Stimulated activated CD4-positive, alpha-beta T cell treated with anti-CD3 and anti-CD28 coated beads, TNF-alpha, amount 100 ng/mL, for 4 hours (primary cell): ENCODE data around the gene LHX2.

ENCODE experiments used
- DNase-seq, 3 experiments: peaks; one replicate each; pipeline ENCODE4 v3.0.0-alpha.2; 2020; ENCODE audit warnings: low read depth in 3 of 3

LHX2 gene

GRCh38 chr9:124032247-124032646, 20.7 kb downstream of the LHX2 start:
- DNase-seq, result no peak

- no peak for DNase-seq
These were observed 21.8 kb downstream of the LHX2 start for GRCh38 chr9:124033348-124033747.

GRCh38 chr9:124033967-124034366, 22.4 kb downstream of the LHX2 start:
- no peak for DNase-seq

DNA sequence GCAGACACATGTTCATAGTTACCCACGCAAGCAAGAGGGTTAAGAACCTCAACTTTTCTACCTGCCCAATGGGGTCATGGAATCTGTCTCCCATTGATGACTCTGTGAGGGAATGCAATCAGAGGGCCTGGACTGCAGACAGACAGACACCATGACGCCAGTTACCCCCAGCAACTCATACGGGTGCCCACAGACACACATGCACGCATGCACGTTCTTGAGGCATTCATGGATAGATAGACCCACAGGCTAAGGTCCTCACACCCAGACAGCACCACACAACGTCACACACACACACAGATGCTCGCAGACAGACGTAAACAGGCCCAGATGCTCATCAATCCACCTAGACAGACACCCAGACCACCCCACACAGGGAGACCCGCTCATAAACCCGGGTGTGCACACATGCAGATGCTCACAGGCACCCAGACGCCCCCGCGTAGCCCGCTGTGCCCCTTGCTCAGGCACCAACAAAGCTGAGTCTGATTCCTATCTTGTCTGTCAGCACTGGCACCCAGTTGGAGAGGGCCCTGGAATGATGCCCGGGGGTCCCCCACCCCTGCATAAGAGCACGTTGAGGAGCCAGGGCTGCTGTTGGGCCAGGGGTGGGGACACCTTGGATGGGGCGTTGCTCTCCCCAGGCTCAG, 23.6 kb downstream of the LHX2 start:
- DNase-seq, result no peak

DNA sequence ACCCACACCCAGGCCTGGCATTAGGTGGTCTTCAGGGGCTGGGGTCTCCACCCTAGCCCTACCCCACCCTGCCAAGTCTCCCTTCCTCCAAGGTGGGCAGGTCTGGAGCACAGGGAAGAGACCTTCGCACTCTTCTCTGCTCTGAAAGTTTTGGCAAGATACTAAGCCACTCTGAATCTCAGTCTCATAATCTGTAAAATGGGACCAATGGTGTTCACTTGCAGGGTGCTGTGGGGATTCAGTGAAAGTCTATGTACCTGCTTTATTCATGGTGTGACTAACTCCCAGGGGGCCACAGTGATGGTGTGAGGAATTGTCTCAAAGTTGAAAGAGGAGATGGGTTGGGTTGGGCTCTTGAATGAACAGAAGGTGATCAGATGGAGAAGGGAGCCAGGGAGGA, 25.0 kb downstream of the LHX2 start:
- DNase-seq, result no peak

GRCh38 chr9:124037790-124038189, 26.2 kb downstream of the LHX2 start:
- no peak for DNase-seq

DNA sequence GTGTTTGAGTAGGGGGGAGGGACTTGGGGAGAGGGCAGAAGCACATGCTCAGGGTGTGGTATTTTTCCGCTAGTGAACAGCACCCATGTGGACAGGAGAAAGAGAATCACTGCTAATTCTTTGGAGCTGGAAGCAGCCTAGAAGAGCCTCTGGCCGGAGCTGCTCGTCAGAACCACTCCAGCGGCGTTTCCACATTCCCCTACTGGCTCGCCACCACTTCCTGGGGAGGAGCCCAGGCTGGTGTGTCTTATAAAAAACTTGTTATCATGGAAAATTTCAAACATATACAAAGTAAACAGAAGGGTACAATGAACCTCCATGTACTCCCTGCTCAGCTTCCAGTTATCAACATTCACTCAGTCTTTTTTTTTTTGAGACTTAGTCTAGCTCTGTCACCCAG, 26.7 kb downstream of the LHX2 start:
- DNase-seq, result no peak

DNA sequence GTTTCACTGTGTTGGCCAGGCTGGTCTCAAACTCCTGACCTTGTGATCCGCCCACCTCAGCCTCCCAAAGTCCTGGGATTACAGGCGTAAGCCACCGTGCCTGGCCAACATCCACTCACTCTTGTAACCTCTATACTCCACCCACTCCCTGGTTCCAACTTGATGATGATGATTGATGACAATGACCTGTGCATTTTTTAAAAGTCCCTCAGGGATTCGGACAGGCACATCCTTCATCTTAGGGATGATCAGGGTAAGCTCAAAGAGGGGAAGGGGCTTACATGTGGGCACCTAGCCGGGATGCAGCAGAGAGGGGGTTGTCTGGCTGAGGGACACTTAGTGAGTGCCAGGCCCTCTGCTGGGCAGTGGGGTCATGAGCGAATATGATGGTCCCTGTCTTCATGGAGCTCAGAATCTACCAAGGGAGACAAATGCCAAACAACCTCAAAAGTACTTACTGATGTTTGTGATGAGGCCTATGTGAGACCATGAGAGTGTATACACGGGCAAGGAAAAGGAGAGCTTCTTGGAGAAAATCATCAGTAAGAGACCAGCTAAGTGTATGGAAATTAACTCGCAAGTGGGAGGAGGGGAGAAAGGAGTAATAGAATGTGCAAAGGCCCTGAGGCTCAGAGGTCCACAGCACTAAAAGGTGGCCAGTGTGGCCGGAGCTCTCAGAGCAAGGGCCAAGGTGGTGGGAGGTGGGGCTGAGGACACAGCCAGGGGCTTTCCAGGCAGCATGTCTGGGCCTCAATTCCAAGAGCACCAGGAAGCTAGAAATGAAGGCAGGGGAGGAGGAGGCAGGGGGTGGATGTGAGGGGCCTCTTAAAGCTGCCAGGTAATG, 27.4 kb downstream of the LHX2 start:
- no peak for DNase-seq

- DNase-seq, result no peak
These were observed 28.8 kb downstream of the LHX2 start for GRCh38 chr9:124040186-124040931.

DNA sequence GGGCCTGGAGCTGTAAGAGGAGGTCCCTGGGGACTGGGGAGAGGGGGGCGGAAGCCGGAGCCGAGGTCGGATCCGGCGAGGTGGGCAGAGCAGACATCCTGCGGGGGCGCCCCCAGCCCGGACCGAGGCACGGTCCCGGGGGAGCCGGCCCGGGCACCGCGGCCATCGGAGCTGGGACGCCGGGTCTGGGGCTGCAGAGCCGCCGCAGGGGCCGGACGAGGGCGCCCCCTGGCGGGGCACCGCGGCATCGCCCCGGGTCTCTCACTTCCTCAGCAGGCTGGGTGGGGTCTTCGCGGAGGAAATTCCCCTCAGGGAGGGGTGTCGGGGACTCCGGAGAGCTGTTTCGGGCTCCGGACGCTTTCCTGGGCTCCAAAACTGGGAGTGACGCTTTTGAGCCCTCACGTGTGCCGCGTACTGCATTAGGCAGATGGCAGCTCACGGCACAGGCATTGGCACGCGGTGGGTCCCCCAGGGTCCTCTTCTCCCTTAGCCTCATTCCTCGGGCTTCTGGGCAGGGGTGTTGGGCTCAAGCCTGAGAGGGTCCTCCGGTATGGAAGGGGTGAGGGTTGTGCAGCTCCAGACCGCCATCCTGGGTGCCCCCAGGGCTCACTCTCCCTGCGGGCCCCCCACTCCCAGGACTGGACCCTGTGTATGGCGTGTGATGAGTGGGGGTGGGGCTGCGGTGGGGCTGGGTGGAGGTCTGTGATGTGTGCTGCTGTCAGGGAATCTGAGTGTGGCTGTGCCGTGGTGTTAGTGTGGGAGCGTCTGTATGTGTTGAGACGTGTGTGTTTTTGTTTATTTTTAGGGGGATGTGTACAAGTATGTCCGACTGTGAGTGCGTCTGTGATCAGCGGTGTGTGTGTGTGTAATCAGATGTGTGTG, 29.6 kb downstream of the LHX2 start:
- no peak for DNase-seq

DNA sequence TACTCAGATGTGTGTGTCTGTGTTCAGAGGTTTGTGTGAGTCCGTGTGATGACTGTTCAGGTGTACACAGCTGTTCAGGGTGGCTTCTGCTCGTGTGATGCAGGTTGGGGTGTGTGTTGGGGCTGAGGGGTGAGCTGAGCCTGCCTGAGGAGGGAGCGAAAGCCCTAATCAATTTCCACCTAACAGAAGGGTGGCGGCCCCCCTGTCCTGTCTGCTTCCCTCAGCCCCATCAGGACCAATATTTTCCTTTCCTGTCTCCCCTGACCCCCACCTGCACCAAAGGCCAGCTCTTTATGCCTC, 30.2 kb downstream of the LHX2 start:
- no peak for DNase-seq

GRCh38 chr9:124042201-124042721, 30.7 kb downstream of the LHX2 start:
- no peak for DNase-seq

GRCh38 chr9:124044448-124044847, 32.9 kb downstream of the LHX2 start:
- DNase-seq, result no peak

GRCh38 chr9:124045076-124045829, 33.7 kb downstream of the LHX2 start:
- DNase-seq, result no peak

GRCh38 chr9:124045830-124046177, 34.2 kb downstream of the LHX2 start:
- DNase-seq, result no peak

DNA sequence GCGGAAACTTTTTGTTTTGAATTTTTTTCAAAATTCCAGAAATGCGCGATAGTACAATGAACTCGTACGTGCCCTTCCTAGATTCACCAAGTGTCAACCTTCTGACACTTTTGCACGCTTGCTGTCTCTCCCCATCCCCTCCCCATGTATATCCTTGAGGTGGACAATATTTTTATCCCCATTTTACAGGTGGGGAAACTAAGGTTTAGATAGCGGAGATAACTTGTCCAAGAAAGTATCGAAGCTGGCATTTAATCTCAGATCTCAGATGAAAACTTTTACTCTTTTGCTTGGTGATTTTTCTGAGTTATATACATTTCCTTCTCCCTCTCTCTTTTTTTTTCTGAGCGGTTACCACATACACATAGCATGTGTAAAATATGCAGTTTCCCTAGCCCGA, 34.6 kb downstream of the LHX2 start:
- DNase-seq, result no peak

GRCh38 chr9:124047251-124047672, 35.7 kb downstream of the LHX2 start:
- DNase-seq, result no peak

DNA sequence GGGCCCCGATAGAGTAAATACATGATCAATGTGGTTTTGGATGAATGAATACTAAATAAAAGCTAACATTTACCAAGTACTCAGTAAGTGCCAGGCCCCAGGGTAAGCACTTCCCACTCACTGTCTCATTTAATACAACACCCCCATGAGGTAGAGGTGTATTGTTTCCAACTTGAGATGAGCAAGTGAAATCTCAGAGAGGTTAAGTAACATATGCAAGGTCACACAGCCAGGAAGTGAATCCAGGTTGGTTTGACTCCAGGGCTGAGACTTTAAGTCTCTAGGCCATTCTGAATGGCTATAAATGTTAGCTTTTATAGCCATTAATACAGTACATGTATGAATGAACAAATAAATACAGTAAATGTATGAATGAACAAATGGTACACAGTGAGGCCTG, 39.4 kb downstream of the LHX2 start:
- DNase-seq, result no peak

DNA sequence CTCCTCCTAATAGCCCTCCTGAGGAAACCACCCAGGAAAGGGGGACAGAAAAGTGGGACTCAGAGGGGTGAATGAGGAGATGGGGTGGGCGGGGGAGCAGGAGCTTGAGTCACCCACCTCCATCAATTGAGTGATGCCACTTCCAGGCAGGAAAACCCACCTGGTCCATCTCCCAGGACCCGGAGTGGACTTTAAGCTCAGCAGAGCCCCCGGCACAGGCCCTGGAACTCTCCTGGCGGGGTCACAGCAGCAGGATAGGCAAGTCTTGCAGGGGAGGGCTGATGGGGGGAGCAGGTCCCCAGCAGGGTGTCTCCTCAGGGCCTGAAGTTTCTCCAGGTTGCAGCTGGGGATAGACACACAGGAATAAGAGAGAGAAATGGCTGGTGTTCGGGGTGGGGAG, 40.8 kb downstream of the LHX2 start:
- no peak for DNase-seq

DNA sequence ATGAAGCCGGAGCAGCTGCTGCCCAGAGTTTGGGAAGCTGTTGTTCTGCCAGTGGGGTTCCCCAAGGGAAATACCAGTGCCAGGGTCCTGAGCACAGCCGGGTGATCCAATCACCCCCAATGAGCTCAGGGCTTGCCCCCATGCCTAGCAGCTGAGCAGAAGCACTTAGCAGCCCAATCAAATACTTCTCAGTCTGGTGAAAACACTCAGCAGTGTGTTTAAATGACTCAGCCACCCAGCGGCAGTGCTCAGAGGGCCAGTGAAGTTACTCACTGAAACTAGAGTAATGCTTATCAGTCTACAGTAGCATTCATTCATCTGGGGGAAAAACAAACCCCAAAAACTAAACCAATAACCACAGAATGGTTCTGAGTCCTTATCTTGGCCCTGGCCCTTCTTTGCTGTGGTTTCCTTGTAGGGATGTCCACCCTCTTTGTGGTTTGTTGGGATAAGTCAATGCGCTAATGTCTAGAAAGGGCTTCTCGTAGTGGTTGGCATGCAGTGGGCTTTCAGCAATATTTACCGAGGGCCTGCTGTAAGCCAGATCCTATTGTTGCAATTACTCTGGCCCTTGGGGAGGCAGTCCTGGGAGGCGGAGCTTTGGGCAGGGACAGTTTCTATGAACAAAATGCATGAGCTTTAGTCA, 43.1 kb downstream of the LHX2 start:
- DNase-seq, result no peak
